Neuronal stem cell (in vitro differentiated cells): ENCODE data around the gene NTRK3.

ENCODE experiments used
- DNase-seq: peaks from one replicate; pipeline ENCODE4 v3.0.0-alpha.2; 2013; ENCODE audit warnings: low spot score
- H2AFZ ChIP-seq: one replicate; pipeline ENCODE4 v1.6.1; 2013; ENCODE audit warnings: mild to moderate bottlenecking, low read length, inconsistent platforms
- H2AK5ac ChIP-seq: 2 replicates; pipeline ENCODE4 v1.6.1; 2013; ENCODE audit warnings: low read depth, mild to moderate bottlenecking, inconsistent platforms, low read length, moderate library complexity, mixed read lengths
- H2BK120ac ChIP-seq: 2 replicates; pipeline ENCODE4 v1.6.1; 2013; ENCODE audit warnings: low read depth, mild to moderate bottlenecking, inconsistent platforms, low read length, moderate library complexity, mixed read lengths
- H2BK12ac ChIP-seq: one replicate; pipeline ENCODE4 v1.6.1; 2013; ENCODE audit warnings: low read length, inconsistent platforms
- H2BK15ac ChIP-seq: 2 replicates; pipeline ENCODE4 v1.6.1; 2013; ENCODE audit warnings: mild to moderate bottlenecking, low read length, inconsistent platforms, mixed read lengths
- H2BK5ac ChIP-seq: one replicate; pipeline ENCODE4 v1.6.1; 2013; ENCODE audit warnings: inconsistent platforms, mild to moderate bottlenecking, low read length, moderate library complexity
- H3K14ac ChIP-seq: one replicate; pipeline ENCODE4 v1.6.1; 2013; ENCODE audit warnings: low read length, inconsistent platforms
- H3K18ac ChIP-seq: 2 replicates; pipeline ENCODE4 v1.6.1; 2013; ENCODE audit warnings: low read length, inconsistent platforms
- H3K23ac ChIP-seq: 2 replicates; pipeline ENCODE4 v1.6.1; 2013; ENCODE audit warnings: low read depth, mild to moderate bottlenecking, mixed read lengths, low read length, inconsistent platforms; ENCODE audit not compliant: poor library complexity
- H3K27ac ChIP-seq: replicated peaks from 3 replicates; pipeline ENCODE4 v1.5.1; 2013; ENCODE audit warnings: low read length, inconsistent platforms
- H3K27me3 ChIP-seq, 3 experiments: 2 replicates each; pipeline ENCODE4 v1.6.1; 2013; ENCODE audit warnings: low read length in 3 of 3, mild to moderate bottlenecking in 2 of 3, inconsistent platforms in 1 of 3, low read depth in 1 of 3, mixed read lengths in 1 of 3, moderate library complexity in 1 of 3; ENCODE audit not compliant: control insufficient read depth in 3 of 3, insufficient read depth in 3 of 3
- H3K36me3 ChIP-seq, 2 donors: replicated peaks in 1 of 2; 2 replicates each; pipeline ENCODE4 v1.6.1; 2013; ENCODE audit warnings: low read length in 2 of 2; ENCODE audit not compliant: control insufficient read depth in 2 of 2, insufficient read depth in 2 of 2
- H3K4ac ChIP-seq: 2 replicates; pipeline ENCODE4 v1.6.1; 2013; ENCODE audit warnings: inconsistent platforms, mild to moderate bottlenecking, low read length, moderate library complexity
- H3K4me1 ChIP-seq, 2 donors: 1 replicate in 1 of 2; 2 replicates in 1 of 2; pipeline ENCODE4 v1.6.1; 2013; ENCODE audit warnings: low read length in 2 of 2, low read depth in 1 of 2; ENCODE audit not compliant: control insufficient read depth in 2 of 2, insufficient read depth in 1 of 2
- H3K4me2 ChIP-seq: one replicate; pipeline ENCODE4 v1.6.1; 2013; ENCODE audit warnings: mild to moderate bottlenecking, low read length, inconsistent platforms; ENCODE audit not compliant: insufficient read depth, poor library complexity, severe bottlenecking
- H3K4me3 ChIP-seq, 2 donors: 2 replicates each; pipeline ENCODE4 v1.5.1; 2013; ENCODE audit warnings: low read length in 2 of 2, mild to moderate bottlenecking in 2 of 2, inconsistent platforms in 1 of 2, moderate library complexity in 1 of 2
- H3K79me1 ChIP-seq: one replicate; pipeline ENCODE4 v1.6.1; 2013; ENCODE audit warnings: low read depth, mild to moderate bottlenecking, inconsistent platforms, low read length, moderate library complexity
- H3K9ac ChIP-seq: one replicate; pipeline ENCODE4 v1.6.1; 2013; ENCODE audit warnings: mild to moderate bottlenecking, low read depth, low read length, inconsistent platforms; ENCODE audit not compliant: poor library complexity
- H3K9me3 ChIP-seq, 2 donors: replicated peaks in 1 of 2; 2 replicates each; pipeline versions ENCODE3 to v1.6.1; 2013; ENCODE audit warnings: low read length in 2 of 2, mild to moderate bottlenecking in 2 of 2, inconsistent platforms in 1 of 2, low read depth in 1 of 2, mixed read lengths in 1 of 2, moderate library complexity in 1 of 2; ENCODE audit not compliant: control insufficient read depth in 2 of 2, insufficient read depth in 1 of 2
- H4K8ac ChIP-seq: one replicate; pipeline ENCODE4 v1.6.1; 2013; ENCODE audit warnings: low read depth, mild to moderate bottlenecking, inconsistent platforms, low read length, moderate library complexity
- H4K91ac ChIP-seq: one replicate; pipeline ENCODE4 v1.6.1; 2013; ENCODE audit warnings: low read length, low read depth, mild to moderate bottlenecking, inconsistent platforms; ENCODE audit not compliant: poor library complexity
- WGBS, 2 donors: extraction: QIAGEN DNeasy Blood & Tissue Kit; methylation state at CpG; one replicate each; pipeline ENCODE4 v1.1.7; 2013; ENCODE audit warnings: missing lambda C conversion rate in 2 of 2, mixed read lengths in 1 of 2; ENCODE audit not compliant: insufficient read length in 2 of 2, insufficient replicate concordance in 1 of 2; ENCODE audit errors: extremely low coverage in 2 of 2; 5-methylcytosine and 5-hydroxymethylcytosine counted together

NTRK3 gene

GRCh38 chr15:87940768-87941167 is 315.8 kb downstream of the NTRK3 start:
- H3K23ac ChIP-seq: no peak overlapping the region
- no peak overlapping the region for H2BK15ac ChIP-seq
- no peaks in the 10 kb centered on the region for H3K36me3 ChIP-seq
- no peaks in the 10 kb centered on the region for H3K79me1 ChIP-seq
- DNase-seq: no peak
- no peak overlapping the region for H3K4me3 ChIP-seq
- H4K8ac ChIP-seq: no peak overlapping the region
- no CpG with 5 or more reads among the region's 2 CpGs for WGBS, 2 donors
- H3K27me3 ChIP-seq: peaks cover 0 to 2% (median 0%) of the 10 kb centered on the region in 3 experiments
- H2BK12ac ChIP-seq: no peak overlapping the region
- no peak overlapping the region for H2AK5ac ChIP-seq
- H3K14ac ChIP-seq: no peak overlapping the region
- no peak overlapping the region for H3K27ac ChIP-seq
- no peak overlapping the region for H3K18ac ChIP-seq
- no peaks in the 10 kb centered on the region for H3K9me3 ChIP-seq
- H2BK5ac ChIP-seq: no peak overlapping the region
- H4K91ac ChIP-seq: no peak overlapping the region
- no peak overlapping the region for H2AFZ ChIP-seq
- no peak overlapping the region for H3K4ac ChIP-seq
- peaks cover 0 to 15% of the 10 kb centered on the region in 2 donors for H3K4me1 ChIP-seq
- no peak overlapping the region for H2BK120ac ChIP-seq
- H3K4me2 ChIP-seq: no peak overlapping the region
- H3K9ac ChIP-seq: no peak overlapping the region

- DNase-seq: no peak
- Histone ChIP-seq H3K23ac (no peak overlapping the region), H3K18ac (no peak overlapping the region), H2AFZ (no peak overlapping the region), H3K27me3 (peaks cover 0 to 2% (median 0%) of the 10 kb centered on the region in 3 experiments), H3K4me3 (no peak overlapping the region), H3K4me1 (peaks cover 0 to 11% of the 10 kb centered on the region in 2 donors), H4K8ac (no peak overlapping the region), H3K14ac (no peak overlapping the region), H2BK12ac (no peak overlapping the region), H3K36me3 (no peaks in the 10 kb centered on the region), H3K4ac (no peak overlapping the region), H2BK15ac (no peak overlapping the region), H3K9ac (no peak overlapping the region), H3K9me3 (no peaks in the 10 kb centered on the region), H3K79me1 (no peaks in the 10 kb centered on the region), H2AK5ac (no peak overlapping the region), H2BK5ac (no peak overlapping the region), H3K27ac (no peak overlapping the region), H4K91ac (no peak overlapping the region), H3K4me2 (no peak overlapping the region), H2BK120ac (no peak overlapping the region)
- no CpG with 5 or more reads among the region's 2 CpGs for WGBS, 2 donors
Measured at GRCh38 chr15:87939848-87940457, 316.6 kb downstream of the NTRK3 start.

GRCh38 chr15:87938031-87938430 is 318.5 kb downstream of the NTRK3 start:
- H3K4me1 ChIP-seq: peaks cover 0 to 9% of the 10 kb centered on the region in 2 donors
- WGBS, 2 donors: no CpG with 5 or more reads among the region's 1 CpG
- no peaks in the 10 kb centered on the region for H3K36me3 ChIP-seq
- no peak overlapping the region for H3K14ac ChIP-seq
- no peak for DNase-seq
- H3K4ac ChIP-seq: no peak overlapping the region
- no peak overlapping the region for H3K4me2 ChIP-seq
- no peak overlapping the region for H3K9ac ChIP-seq
- H3K9me3 ChIP-seq: no peaks in the 10 kb centered on the region
- no peak overlapping the region for H3K4me3 ChIP-seq
- H3K27me3 ChIP-seq: no peaks in the 10 kb centered on the region
- no peak overlapping the region for H2BK12ac ChIP-seq
- no peak overlapping the region for H3K18ac ChIP-seq
- no peak overlapping the region for H2AK5ac ChIP-seq
- H2AFZ ChIP-seq: no peak overlapping the region
- H2BK120ac ChIP-seq: no peak overlapping the region
- no peaks in the 10 kb centered on the region for H3K79me1 ChIP-seq
- H3K23ac ChIP-seq: no peak overlapping the region
- no peak overlapping the region for H3K27ac ChIP-seq
- no peak overlapping the region for H4K8ac ChIP-seq
- H2BK5ac ChIP-seq: no peak overlapping the region
- no peak overlapping the region for H4K91ac ChIP-seq
- no peak overlapping the region for H2BK15ac ChIP-seq

GRCh38 chr15:87935583-87935982 is 321.0 kb downstream of the NTRK3 start:
- Histone ChIP-seq H3K9me3 (no peaks in the 10 kb centered on the region), H2BK12ac (no peak overlapping the region), H3K4me1 (no peaks in the 10 kb centered on the region), H3K9ac (no peak overlapping the region), H2AK5ac (no peak overlapping the region), H3K27ac (no peak overlapping the region), H2BK5ac (no peak overlapping the region), H3K36me3 (no peaks in the 10 kb centered on the region), H4K8ac (no peak overlapping the region), H2AFZ (no peak overlapping the region), H2BK15ac (no peak overlapping the region), H3K27me3 (no peaks in the 10 kb centered on the region), H3K4ac (no peak overlapping the region), H3K23ac (no peak overlapping the region), H2BK120ac (no peak overlapping the region), H3K18ac (no peak overlapping the region), H3K4me3 (no peak overlapping the region), H3K79me1 (no peaks in the 10 kb centered on the region), H3K4me2 (no peak overlapping the region), H3K14ac (no peak overlapping the region), H4K91ac (no peak overlapping the region)
- WGBS, 2 donors: no CpG with 5 or more reads among the region's 2 CpGs
- no peak for DNase-seq
